ENCODE results near the gene PLXNA4.

PLXNA4 gene

GRCh38 chr7:132158841-132159240 lies 417.4 kb downstream of the PLXNA4 start:
- no peak for DNase-seq (ENCODE audit: low read depth in 1 of 2, low spot score in 1 of 2)
- Histone ChIP-seq H3K4me3 (replicated peaks; ENCODE audit: insufficient read depth, low read length) (no peak overlapping the region), H3K27ac (replicated peaks) (no peak overlapping the region), H3K27me3 (ENCODE audit: insufficient read depth, poor library complexity, severe bottlenecking) (no peaks in the 10 kb centered on the region)
- no peak for TF ChIP-seq SPI1 (IDR thresholded peaks at IDR 0.05; ENCODE audit: borderline replicate concordance, low read depth)
- TF ChIP-seq, protein P1, sequence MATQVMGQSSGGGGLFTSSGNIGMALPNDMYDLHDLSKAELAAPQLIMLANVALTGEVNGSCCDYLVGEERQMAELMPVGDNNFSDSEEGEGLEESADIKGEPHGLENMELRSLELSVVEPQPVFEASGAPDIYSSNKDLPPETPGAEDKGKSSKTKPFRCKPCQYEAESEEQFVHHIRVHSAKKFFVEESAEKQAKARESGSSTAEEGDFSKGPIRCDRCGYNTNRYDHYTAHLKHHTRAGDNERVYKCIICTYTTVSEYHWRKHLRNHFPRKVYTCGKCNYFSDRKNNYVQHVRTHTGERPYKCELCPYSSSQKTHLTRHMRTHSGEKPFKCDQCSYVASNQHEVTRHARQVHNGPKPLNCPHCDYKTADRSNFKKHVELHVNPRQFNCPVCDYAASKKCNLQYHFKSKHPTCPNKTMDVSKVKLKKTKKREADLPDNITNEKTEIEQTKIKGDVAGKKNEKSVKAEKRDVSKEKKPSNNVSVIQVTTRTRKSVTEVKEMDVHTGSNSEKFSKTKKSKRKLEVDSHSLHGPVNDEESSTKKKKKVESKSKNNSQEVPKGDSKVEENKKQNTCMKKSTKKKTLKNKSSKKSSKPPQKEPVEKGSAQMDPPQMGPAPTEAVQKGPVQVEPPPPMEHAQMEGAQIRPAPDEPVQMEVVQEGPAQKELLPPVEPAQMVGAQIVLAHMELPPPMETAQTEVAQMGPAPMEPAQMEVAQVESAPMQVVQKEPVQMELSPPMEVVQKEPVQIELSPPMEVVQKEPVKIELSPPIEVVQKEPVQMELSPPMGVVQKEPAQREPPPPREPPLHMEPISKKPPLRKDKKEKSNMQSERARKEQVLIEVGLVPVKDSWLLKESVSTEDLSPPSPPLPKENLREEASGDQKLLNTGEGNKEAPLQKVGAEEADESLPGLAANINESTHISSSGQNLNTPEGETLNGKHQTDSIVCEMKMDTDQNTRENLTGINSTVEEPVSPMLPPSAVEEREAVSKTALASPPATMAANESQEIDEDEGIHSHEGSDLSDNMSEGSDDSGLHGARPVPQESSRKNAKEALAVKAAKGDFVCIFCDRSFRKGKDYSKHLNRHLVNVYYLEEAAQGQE (IDR thresholded peaks at IDR 0.05; ENCODE audit: insufficient replicate concordance, low read depth) = no peak
- TF ChIP-seq POLR2AphosphoS5 (IDR thresholded peaks at IDR 0.05; ENCODE audit: low read depth) = no peak
- TF ChIP-seq CTCF (IDR thresholded peaks at IDR 0.05; ENCODE audit: insufficient read depth, low read length) = no peak
- no peak for TF ChIP-seq GABPA (IDR thresholded peaks at IDR 0.05; ENCODE audit: low read depth)

- no peak overlapping the region for H3K27ac ChIP-seq (replicated peaks)
- no peak for TF ChIP-seq SPI1 (IDR thresholded peaks at IDR 0.05; ENCODE audit: borderline replicate concordance, low read depth)
- no peak for TF ChIP-seq POLR2AphosphoS5 (IDR thresholded peaks at IDR 0.05; ENCODE audit: low read depth)
- TF ChIP-seq, protein P1 (IDR thresholded peaks at IDR 0.05; ENCODE audit: insufficient replicate concordance, low read depth) = no peak
- TF ChIP-seq CTCF (IDR thresholded peaks at IDR 0.05; ENCODE audit: insufficient read depth, low read length) = no peak
- TF ChIP-seq GABPA (IDR thresholded peaks at IDR 0.05; ENCODE audit: low read depth) = no peak
- no peak for DNase-seq (ENCODE audit: low read depth in 1 of 2, low spot score in 1 of 2)
- no peak overlapping the region for H3K4me3 ChIP-seq (replicated peaks; ENCODE audit: insufficient read depth, low read length)
- no peaks in the 10 kb centered on the region for H3K27me3 ChIP-seq (ENCODE audit: insufficient read depth, poor library complexity, severe bottlenecking)
These were observed 418.1 kb downstream of the PLXNA4 start for GRCh38 chr7:132158166-132158565.

- Histone ChIP-seq H3K4me3 (replicated peaks; ENCODE audit: insufficient read depth, low read length) (no peak overlapping the region), H3K27me3 (ENCODE audit: insufficient read depth, poor library complexity, severe bottlenecking) (no peaks in the 10 kb centered on the region), H3K27ac (replicated peaks) (no peak overlapping the region)
- TF ChIP-seq POLR2AphosphoS5 (IDR thresholded peaks at IDR 0.05; ENCODE audit: low read depth) = no peak
- no peak for TF ChIP-seq CTCF (IDR thresholded peaks at IDR 0.05; ENCODE audit: insufficient read depth, low read length)
- no peak for TF ChIP-seq GABPA (IDR thresholded peaks at IDR 0.05; ENCODE audit: low read depth)
- TF ChIP-seq, protein P1 (IDR thresholded peaks at IDR 0.05; ENCODE audit: insufficient replicate concordance, low read depth) = no peak
- TF ChIP-seq SPI1 (IDR thresholded peaks at IDR 0.05; ENCODE audit: borderline replicate concordance, low read depth) = no peak
- no peak for DNase-seq (ENCODE audit: low read depth in 1 of 2, low spot score in 1 of 2)
These were observed 420.6 kb downstream of the PLXNA4 start for GRCh38 chr7:132155715-132156114.
